Pulmonary artery endothelial cell (primary cell): ENCODE measurements around the gene FRMD4A. TPM values are rescaled to one million over a fixed set of nuclear protein-coding genes. Genes with fewer than 3 reads are reported as not detected.
"Not testable (repeated sequence)": the region's sequence is repeated elsewhere in the genome, so short reads cannot be mapped to it uniquely, and the experiment has no call there.

Experiments used
- DNase-seq: peaks from one replicate; pipeline ENCODE4 v3.0.0-alpha.2; 2011; ENCODE audit warnings: low read depth, low spot score
- total RNA-seq: library from RNA; depleted of rRNA; stranded (reverse); fragments of >200 nt; gene quantifications from 2 replicates; pipeline ENCODE4 v1.2.3, GENCODE V29; 2014

FRMD4A gene
- total RNA-seq, 1 donor from 2014 or later = 95.3 TPM

DNA sequence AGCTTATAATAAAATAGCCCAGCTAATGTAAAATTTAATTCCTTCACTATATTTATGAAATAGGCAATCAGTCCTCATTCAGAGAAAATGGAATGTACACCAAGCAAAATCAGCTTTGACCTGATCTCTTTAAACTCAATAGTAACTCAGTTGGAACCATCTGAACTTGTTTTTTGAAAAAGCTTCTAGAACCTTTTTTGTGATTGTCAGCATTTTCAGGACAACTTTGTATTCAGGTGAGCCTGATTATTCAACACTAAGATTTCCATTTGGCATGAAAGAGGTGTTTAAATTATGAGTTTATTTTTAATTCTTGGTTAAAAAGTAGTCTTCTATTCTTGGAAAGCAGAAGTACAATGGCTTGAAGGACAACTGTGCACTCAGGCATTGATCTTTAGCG is 89.5 kb downstream of the FRMD4A start:
- DNase-seq = no peak

DNA sequence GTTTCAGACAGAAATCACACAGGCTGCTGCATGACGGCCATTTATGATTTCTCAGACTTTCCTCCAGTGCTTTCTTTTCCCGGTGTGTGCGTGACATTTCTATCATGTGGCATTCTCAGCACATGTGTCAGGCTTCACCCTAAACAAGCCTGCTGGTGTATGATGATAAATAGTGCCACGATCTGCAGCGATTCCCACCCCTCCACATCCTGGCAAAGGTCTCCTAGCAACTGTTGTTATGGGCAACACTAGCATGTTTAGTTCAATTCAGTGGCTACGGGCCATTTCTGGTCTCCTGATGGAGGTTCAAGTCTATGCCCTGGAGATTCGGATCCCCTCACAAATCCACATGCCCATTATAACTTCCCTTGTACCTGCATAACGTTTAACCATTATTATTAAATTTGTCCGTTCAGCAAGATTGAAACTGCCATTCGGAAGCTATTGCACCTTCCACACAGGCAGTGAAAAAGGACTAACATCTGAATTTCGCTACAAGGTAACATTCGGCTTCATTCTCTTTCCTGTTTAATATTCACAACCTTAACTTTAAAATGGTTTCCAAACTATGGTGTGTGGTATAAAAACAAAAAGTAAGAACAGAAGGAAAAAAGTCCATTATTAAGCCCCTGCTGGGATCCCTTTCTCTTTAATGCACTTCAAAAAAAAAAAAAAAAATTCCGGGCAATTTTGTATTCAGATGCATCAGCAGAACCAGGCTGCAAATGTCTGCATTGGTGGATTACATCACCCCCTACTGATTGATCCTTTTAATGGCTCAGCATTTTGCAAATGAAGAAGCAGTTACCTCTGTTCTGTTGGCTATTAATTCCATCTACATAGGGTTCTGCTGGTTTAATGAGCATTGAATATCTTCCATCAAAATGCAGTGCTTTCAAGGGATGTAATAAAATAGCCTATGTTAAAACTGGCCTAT is 90.2 kb downstream of the FRMD4A start:
- DNase-seq = no peak

DNA sequence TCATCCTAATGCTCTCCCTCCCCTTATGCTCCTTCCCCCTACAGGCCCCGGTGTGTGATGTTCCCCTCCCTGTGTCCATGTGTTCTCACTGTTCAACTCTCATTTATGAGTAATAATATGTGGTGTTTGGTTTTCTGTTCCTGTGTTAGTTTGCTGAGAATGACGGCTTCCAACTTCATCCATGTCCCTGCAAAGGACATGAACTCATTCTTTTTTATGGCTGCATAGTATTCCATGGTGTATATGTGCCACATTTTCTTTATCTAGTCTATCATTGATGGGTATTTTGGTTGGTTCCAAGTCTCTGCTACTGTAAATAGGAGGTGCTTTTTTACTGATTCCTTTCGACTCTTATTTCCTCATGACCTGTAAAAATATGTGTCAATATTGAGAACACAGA is 92.1 kb downstream of the FRMD4A start:
- DNase-seq = not testable (repeated sequence)

DNA sequence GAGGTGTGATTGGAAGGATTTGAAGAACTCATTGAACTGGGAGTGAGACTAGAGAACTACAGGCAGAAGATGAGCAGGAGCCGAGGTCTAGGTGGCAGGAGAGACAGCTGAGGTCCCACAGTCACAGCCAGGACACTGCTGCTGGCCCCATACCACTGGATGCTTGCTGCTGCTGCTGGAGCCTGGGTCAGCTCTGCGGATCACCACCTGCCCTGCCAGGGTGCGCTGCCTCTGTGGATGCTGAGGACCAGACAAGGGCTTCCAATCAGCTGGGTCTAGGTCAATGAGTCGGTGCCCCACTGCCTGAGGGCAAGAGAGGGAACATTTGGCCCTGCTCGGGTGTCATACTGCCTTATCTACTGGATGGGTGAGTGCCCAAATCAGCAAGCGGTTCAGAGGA is 94.4 kb downstream of the FRMD4A start:
- no peak for DNase-seq

DNA sequence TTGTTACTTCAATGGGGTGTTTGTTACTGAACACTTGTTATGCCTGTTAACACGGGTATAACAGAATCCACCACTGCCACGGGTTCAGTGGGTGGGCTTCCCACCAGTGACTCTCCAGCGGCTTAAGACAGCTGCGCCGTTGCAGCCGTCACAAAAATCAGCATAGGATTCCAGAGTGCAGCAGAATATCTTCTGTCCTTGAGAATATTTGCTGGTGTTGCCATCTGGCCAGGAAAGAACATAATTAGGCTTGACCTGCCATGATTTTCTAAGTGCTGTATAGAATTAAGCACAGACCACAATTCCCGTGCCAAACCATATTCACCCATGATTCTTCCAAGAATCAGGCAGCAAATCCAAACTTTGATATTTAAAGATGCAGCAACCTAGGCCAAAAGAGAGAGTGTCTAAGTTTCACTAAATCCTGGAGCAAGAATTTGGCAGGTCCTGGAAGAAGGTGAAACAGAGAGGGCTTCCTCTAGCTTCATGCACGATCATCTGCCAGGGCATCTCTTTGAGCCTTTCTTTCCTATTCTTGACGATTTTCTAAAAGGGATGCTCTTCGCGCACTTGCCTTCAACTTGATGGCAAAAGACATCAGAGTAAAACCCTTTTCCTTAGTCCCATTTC is 95.0 kb downstream of the FRMD4A start:
- DNase-seq = no peak

DNA sequence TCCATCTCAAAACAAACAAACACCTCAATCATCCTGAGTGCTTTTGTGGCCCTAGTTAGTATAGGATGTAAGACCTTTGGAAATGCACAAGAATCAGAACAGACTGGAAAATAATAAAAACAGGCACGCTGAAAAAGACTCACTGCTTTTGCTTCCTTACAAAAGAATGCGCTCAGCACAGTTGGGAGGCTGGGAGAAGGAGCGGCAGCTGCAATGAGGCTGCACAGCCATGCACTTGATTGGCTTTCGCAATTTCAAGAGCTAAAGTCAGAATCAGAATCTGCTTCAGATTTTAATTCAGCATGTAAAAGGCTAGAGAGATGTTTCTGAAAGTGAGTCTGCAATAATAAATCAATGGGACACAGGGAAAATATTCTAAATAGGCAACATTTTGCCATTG is 97.2 kb downstream of the FRMD4A start:
- DNase-seq = no peak

DNA sequence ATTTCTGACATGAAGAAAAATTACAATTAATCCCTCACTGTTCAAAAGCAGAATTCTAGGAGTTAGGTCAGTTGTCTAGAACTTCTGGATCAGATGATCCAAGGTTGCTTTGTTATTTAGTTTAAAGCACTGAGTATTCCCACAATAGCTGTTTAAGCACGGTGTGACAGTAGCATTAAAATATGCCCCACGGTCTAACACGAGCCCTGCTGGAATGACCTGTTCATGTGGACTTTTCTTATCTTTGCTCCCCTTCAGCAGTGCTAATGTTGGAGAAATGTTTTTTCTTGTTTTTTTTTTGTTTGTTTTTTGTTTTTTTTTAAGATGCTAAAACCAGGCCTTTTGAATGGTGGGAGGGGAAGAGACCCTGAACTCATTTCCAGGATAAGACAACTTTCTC is 101.9 kb downstream of the FRMD4A start:
- DNase-seq = not testable (repeated sequence)

DNA sequence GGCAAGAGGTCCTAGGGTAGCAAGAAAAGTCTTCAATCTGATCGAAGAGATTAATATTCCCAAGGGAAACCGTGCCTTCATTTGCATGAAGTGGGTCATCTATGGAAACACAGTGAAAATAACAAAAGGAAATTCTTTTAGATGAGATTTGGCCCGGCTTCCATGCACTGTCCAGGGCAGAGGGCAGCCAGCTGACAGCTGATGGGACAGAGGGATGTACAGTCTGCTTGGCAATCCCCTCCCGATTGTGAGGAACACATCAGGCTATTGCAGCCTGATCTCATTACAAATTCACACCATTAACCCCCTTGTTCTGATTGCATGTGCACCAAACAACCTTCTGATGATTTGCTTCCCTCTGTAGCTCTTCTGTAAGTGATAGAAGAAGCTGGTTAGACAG is 105.3 kb downstream of the FRMD4A start:
- no peak for DNase-seq

DNA sequence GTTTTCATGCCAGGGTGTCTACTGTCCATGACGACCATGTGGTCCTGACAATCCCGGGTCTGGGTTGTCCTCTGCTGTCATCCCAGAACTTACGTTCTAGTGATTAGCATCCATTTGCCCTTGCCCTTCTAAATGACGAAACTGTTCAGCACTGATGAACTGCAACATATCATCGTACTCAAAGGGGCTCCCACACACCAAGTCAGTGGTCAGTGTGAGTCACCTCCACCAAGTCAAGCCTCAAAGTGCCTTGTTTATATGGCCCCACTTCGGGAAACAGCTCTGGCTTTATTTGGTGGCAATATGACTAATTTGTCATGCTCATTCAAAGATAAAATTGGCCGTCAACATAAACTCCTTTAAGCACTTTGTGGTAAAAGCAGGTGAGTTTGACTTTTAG is 110.7 kb downstream of the FRMD4A start:
- DNase-seq = no peak

DNA sequence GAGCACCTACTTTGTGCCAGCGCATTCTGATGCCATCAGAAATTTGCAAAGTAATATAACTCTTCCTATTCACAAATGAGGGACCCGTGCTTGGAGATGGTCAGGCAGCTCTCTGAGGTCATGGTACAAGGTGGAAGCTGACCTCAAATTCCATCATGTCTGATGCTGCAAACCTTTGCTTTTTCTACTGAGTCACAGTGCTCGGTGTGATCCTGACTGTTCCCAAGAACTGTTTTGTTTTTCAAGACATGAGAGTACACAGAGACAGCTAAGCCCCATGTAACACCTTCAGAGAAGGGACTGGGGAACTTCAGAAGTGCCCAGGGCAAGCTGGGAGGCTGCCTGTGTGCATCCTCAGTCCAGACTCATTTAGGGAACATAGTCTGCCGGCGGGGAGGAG is 111.3 kb downstream of the FRMD4A start:
- no peak for DNase-seq

DNA sequence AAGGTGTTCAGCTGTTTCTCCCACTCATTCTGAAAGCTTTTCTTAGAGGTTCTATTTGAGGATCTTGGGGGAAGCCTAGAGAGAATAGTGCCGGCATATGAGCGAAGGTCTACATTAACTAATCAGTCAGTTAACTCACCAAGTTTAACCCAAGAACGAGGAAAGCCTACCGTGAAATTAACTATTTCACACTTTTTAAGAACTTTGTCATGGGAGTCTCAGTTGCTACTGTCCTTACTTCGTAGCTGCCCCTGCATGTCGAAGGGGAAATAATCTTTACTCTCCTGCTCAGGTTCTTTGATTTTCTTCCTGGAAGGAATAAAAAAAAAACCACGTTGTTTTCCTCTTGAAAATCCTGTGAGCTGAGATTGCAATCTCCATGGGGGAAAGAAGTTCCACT is 115.1 kb downstream of the FRMD4A start:
- no peak for DNase-seq

DNA sequence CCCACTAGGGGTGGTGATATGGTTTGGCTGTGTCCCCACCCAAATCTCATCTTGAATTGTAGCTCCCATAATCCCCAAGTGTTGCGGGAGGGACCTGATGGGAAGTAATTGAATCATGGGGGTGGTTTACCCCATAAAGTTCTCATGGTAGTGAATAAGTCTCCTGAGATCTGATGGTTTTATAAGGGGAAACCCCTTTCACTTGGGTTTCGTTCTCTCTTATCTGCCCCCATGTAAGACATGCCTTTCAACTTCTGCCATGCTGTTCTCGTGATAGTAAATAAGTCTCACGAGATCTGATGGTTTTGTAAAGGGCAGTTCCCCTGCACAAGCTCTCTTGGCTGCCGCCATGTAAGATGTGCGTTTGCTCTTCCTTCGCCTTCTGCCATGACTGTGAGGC is 117.0 kb downstream of the FRMD4A start:
- DNase-seq = not testable (repeated sequence)

DNA sequence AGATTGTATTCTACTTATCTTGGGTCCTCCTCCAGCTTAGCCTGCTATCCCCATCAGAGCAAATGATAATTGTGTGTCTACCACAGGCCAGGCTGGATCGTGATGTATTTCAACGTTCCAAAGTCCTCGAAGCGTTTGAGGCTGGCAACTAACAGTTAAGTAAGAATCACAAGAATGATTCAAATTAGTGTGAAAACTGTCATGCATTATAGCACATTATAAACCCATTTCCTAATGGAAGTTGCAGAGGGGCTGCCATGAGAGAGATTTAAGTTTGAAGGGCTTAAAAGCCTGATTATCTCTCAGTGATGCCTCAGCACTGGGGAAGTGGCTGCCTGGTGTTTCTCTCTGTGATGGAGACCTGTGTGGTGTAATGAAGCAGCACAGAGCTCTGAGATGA is 119.1 kb downstream of the FRMD4A start:
- DNase-seq = no peak

DNA sequence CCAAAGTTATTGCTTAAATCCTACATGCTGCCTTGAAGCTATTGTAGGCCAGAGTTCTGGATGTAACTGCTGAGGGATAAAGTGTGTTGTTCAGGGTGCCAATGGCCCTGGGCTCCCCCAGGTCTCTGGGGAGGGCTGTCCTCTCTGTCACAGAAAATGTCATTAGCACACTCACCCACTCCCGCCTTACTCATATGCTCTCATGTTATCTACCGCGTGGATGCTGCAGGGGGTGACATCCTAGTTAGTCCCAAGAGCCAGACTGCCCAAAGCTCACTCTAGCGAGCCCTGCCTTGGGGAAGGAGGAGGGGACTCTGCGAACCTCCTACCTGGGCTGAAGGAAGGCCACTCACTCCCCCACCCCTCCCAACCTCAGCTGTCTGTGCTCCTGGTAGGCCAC is 122.5 kb downstream of the FRMD4A start:
- no peak for DNase-seq

DNA sequence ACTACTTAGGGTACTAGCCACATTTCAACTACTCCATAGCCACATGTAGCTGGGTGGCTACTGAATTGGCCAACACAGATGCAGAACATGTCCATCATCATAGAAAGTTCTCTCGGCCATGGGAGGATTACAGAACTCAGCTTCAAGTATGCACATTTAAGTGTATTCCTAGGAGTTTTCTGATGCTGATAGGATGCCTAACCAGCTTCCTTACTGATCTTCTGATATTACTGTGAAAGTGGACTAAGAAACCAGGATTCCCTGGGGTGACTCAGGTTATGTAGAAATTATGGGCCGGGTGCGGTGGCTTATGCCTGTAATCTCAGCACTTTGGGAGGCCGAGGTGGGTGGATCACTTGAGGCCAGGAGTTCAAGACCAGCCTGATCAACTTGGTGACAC is 125.5 kb downstream of the FRMD4A start:
- no peak for DNase-seq

DNA sequence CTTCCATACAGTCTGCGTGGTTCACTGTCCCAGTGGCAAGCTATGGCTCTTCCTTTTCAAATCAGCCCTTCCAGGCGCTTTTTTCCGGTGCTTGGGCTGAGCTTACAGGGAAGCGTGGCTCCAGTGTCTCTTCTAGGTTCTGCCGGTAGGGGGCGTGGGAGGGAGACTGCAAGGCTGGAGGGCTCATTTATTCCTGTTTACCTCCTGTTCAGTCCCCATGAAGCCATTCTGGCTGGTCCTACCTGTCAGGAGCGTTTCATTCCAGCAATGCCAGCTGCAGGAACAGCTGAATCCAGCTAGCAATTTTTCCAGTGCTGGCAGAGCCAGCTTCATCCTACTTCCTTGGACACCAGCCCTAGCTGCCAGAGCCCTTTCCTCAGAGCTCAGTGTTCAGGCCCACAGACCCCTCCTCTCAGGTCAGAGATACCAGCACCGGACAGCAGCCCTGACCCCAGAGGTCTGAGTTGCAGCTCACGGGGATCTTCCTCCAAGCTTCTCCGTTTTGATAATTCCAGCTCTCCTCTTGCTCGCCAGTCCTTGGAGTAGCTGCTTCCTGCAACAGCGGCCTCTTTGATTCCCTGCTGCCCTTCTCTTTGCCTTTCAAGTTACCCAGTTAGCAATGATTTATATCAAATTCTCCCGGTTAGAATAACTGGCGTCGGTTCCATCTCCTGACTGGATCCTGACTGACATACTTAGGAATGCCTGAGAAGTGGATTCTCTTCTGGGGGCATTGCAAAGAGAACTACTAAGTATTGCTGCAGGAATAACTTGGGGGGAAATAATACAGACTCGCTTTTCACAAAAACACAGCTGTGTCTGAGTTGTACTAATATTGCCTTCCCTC is 129.8 kb downstream of the FRMD4A start:
- no peak for DNase-seq

DNA sequence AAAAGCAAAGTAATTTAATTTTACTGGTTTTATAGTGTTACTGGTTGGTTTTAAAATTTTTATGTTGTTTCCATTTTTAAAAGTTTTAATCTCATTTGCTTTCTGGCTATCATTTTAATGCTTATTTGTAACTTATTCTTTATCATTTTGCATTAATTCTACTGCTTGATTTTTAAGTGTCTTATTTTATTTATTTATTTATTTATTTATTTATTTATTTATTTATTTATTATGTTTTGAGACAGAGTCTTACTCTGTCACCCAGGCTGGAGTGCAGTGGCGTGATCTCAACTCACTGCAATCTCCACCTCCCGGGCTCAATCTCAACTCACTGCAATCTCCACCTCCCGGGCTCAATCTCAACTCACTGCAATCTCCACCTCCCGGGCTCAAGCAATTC is 131.6 kb downstream of the FRMD4A start:
- DNase-seq = not testable (repeated sequence)

DNA sequence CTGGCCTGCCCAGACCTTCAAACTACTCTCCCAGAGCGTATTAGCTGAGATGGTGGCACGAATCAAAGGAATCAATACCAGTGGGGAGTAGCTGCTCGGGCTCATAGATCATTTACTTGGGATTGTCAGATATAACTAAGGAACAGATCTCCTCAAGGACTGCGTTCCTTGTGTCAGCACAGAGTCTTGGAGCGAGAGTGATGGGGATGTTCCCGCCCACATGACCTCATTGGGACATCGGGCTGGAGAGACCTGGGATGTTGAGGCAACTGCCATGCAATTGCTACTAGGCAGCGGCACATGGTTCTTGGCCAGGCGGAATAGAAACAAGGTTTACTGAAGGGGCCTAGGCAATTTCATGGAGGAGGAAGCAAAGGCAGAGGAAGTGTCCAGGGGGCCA is 132.6 kb downstream of the FRMD4A start:
- no peak for DNase-seq

DNA sequence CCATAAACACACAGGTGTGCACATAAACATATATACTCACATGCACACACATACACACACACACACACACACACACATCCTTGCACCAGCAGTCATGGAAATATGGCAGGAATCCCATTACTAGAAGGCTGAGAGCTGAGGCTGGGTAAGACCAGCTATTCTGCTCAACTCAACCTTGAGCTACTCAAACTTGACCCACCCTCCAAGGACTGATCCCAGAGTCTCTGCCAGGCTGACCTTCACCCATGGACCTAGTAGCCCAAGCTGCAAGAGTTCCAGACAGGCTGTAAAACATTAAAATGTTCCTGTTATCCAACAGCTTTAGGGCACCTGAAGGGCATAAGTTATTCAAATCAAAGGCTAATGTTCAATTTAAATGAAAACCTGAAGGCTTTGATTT is 134.6 kb downstream of the FRMD4A start:
- no peak for DNase-seq

DNA sequence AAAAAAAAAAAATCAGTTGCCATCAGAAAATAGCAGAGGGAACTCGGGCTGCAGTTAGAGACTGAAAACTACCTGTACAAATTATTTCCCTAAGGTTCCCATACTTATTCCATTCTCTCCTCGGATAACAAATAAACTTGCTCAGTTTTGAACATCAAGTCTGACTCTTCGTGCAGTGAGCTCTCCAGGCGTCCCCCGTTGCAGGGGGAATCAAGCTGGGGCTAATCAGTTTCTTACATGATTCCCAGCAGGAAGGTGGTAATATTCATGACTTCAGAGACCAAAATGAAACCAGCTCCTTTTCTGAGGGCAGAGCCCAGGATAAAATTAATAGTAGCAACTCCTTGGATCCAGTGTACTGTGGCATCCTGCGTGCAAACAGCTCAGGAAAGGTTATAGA is 135.3 kb downstream of the FRMD4A start:
- no peak for DNase-seq

DNA sequence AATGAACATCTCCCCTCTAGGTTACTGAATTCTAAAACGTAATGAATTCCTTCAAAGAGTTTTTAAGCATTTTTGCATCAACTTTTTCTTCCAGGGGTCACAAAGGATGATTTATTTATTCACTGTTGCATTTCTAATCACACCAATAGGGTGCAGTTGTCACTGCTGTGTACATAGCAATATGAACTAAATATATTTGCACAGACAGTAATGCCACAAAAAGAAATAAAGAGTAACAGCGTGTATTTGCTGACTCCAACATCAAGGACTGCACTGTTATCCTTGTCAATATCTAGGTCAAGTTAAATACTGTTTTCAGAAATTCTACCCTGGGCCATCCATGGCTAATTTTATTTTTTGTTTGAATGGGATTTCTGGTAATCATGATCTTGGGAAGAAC is 138.0 kb downstream of the FRMD4A start:
- DNase-seq = no peak

DNA sequence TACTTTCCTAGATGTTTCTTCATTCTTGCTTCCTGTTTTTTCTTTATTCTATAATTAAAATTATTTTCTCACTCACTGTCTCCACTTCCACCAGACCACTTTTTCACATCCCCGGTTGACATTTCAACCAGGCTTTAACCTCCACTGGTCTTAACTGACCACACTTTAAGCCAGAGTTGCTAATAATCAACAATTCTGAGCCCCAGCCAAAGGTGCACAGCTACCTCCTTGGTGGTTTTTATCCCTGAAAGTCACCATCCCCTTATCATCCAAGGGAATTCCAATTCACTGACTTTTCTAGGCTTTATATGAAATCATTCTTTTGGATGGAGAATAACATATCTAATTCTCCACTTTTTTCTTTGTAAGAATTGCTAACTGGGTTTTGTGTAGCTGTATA is 138.9 kb downstream of the FRMD4A start:
- DNase-seq = no peak
